ENCODE measurements around the gene CCDC91. TPM values are rescaled to one million over a fixed set of nuclear protein-coding genes. Genes with fewer than 3 reads are reported as not detected.

The CCDC91 gene
- total and polyA plus RNA-seq, 9 of the 15 experiments (the other 6 are each of a cell fraction or from before 2014, with no cell fraction given): 10.1 to 31.1 (median 26.3) TPM

- TF ChIP-seq U2AF2 (optimal IDR thresholded peaks at IDR 0.05; ENCODE audit: low read depth, low read length): no peak
Observed at GRCh38 chr12:28457785-28458184, 267.5 kb downstream of the CCDC91 start (continued).

DNA sequence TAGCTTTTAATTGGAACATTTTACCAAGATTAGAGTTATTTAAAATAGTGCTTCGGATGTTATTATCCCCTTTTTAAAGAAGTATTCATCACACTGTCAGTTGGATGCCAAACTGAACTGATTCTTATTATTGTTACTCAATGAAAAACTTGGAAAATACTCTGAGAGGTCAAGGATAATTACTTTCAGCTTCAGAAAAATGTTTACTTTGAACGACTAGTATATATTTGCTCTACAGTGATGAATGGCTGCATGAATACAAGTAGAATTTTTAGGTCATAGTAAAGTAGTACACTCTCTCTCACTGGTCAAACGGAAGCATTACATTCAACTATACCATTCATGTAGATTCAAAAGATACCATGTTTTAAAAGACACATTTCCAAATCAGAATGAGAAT is 269.2 kb downstream of the CCDC91 start:
- Histone ChIP-seq H3K27me3 (ENCODE audit: control insufficient read depth in 2 of 2, insufficient read depth in 2 of 2, low read length in 2 of 2) (no peaks in the 10 kb centered on the region), H3K9me3 (replicated peaks; ENCODE audit: control insufficient read depth, insufficient read depth, low read depth, low read length) (no peaks in the 10 kb centered on the region), H3K79me2 (ENCODE audit: control insufficient read depth, insufficient read depth, low read length) (no peaks in the 10 kb centered on the region), H4K20me1 (replicated peaks; ENCODE audit: control insufficient read depth, insufficient read depth, low read length) (no peaks in the 10 kb centered on the region), H3K4me3 (no peak overlapping the region), H3K9ac (ENCODE audit: insufficient read depth in 1 of 2, low read depth in 2 of 2, low read length in 2 of 2) (no peak overlapping the region), H2AFZ (ENCODE audit: low read depth, low read length) (no peak overlapping the region), H3K27ac (ENCODE audit: extremely low read depth, low read depth, low read length) (no peak overlapping the region), H3K4me1 (replicated peaks in 1 of 2; ENCODE audit: control insufficient read depth in 2 of 2, insufficient read depth in 2 of 2, low read length in 2 of 2) (no peaks in the 10 kb centered on the region), H3K9me1 (ENCODE audit: control insufficient read depth, insufficient read depth, low read length) (no peaks in the 10 kb centered on the region), H3K36me3 (ENCODE audit: control insufficient read depth, insufficient read depth, low read length) (no peaks in the 10 kb centered on the region), H3K4me2 (ENCODE audit: insufficient read depth, low read length) (no peak overlapping the region)
- intact Hi-C loops (cut with micrococcal nuclease): no loop called here
- 58% methylated on average over 3 of the region's 3 CpGs for WGBS (ENCODE audit: insufficient coverage, low coverage, missing lambda C conversion rate)
- ChIA-PET POLR2A (no interaction called here), CTCF (ENCODE audit: low intra/inter-chr PET ratio) (no interaction called here)
- DNase-seq (ENCODE audit: extremely low read depth in 1 of 4, low spot score in 3 of 4) (no peak), ATAC-seq (no peak), FAIRE-seq (no peak)
- in situ Hi-C loops (cut with MboI): no loop called here
- TF ChIP-seq, protein P1, sequence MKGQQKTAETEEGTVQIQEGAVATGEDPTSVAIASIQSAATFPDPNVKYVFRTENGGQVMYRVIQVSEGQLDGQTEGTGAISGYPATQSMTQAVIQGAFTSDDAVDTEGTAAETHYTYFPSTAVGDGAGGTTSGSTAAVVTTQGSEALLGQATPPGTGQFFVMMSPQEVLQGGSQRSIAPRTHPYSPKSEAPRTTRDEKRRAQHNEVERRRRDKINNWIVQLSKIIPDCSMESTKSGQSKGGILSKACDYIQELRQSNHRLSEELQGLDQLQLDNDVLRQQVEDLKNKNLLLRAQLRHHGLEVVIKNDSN (CRISPR knock-in tag; IDR thresholded peaks at IDR 0.05): no peak
- TF ChIP-seq E2F3 (CRISPR knock-in tag; IDR thresholded peaks at IDR 0.05): no peak
- no TSS peak for BruUV-seq (replicated peaks)
